GM12878 (cell line): Measurements from ENCODE around the gene STAB2. TPM values are rescaled to one million over a fixed set of nuclear protein-coding genes. Genes with fewer than 3 reads are reported as not detected.

Source experiments
- ATAC-seq: fragments of 200-7000 bp; cut with Tn5 transposase; 3 replicates; pipeline ENCODE4 v1.9.1; 2020; ENCODE audit warnings: mild to moderate bottlenecking, moderate library complexity
- BruUV-seq: library from RNA; stranded (reverse); fragments of 400-500 nt; replicated peaks from 2 replicates; lab custom pipeline; 2021; lab: Mats Ljungman, UMichigan
- CTCF ChIA-PET: fragments of 300-600 bp; sonication (Branson Sonifier 250); formaldehyde crosslinking; extraction: SDS; loops from one replicate; lab custom pipeline; 2021; ENCODE audit warnings: inconsistent platforms; lab: Yijun Ruan, JAX
- POLR2A ChIA-PET: fragments of 350-600 bp; formaldehyde crosslinking; extraction: SDS; loops from one replicate; lab custom pipeline; 2021; ENCODE audit warnings: inconsistent platforms; lab: Charles Lee
- RAD21 ChIA-PET: fragments of 300-600 bp; sonication (Branson Sonifier 250); formaldehyde crosslinking; loops from one replicate; lab custom pipeline; 2023; ENCODE audit warnings: antibody characterized with exemption; ENCODE audit not compliant: unreplicated experiment; lab: Charles Lee
- SMC1A ChIA-PET: fragments of 300-600 bp; sonication (Branson Sonifier 250); formaldehyde crosslinking; loops from one replicate; lab custom pipeline; 2023; ENCODE audit not compliant: unreplicated experiment, uncharacterized antibody; lab: Charles Lee
- DNase-seq: peaks from one replicate; pipeline ENCODE4 v3.0.0-alpha.2; 2011; ENCODE audit warnings: low read depth, low spot score
- FAIRE-seq: peaks from 3 replicates; lab custom pipeline; 2011; peaks lifted over from hg19 to GRCh38; lab: Jason Lieb, UNC
- H2AFZ ChIP-seq: 2 replicates; pipeline ENCODE4 v1.6.0; 2011; ENCODE audit warnings: low read depth, low read length, control low read depth; ENCODE audit not compliant: control insufficient read depth
- H3K27ac ChIP-seq: 2 replicates; pipeline ENCODE4 v1.5.1; 2011; ENCODE audit warnings: control low read depth; ENCODE audit not compliant: control insufficient read depth, insufficient read depth
- H3K27me3 ChIP-seq, 2 experiments: replicated peaks in 1 of 2; 2 replicates each; pipeline versions ENCODE4 v1.6.0 to v1.6.1; 2011; ENCODE audit warnings: low read length in 1 of 2; ENCODE audit not compliant: control insufficient read depth in 2 of 2, insufficient read depth in 2 of 2
- H3K36me3 ChIP-seq, 2 experiments: 2 replicates each; pipeline ENCODE4 v1.5.1; 2011; ENCODE audit warnings: low read length in 1 of 2; ENCODE audit not compliant: control insufficient read depth in 2 of 2, insufficient read depth in 2 of 2
- H3K4me1 ChIP-seq: 2 replicates; pipeline ENCODE4 v1.6.1; 2011; ENCODE audit warnings: mild to moderate bottlenecking, low read length, moderate library complexity, mixed read lengths; ENCODE audit not compliant: control insufficient read depth, insufficient read depth
- H3K4me2 ChIP-seq: 2 replicates; pipeline ENCODE4 v1.6.0; 2011; ENCODE audit warnings: control low read depth; ENCODE audit not compliant: control insufficient read depth, insufficient read depth
- H3K4me3 ChIP-seq: fragments of 200-600 bp; sonication (generic); 2 replicates; pipeline ENCODE4 v1.5.1; 2016
- H3K79me2 ChIP-seq: 2 replicates; pipeline ENCODE4 v1.6.0; 2011; ENCODE audit warnings: low read length; ENCODE audit not compliant: control insufficient read depth, insufficient read depth
- H3K9ac ChIP-seq: 2 replicates; pipeline ENCODE4 v1.8.0; 2011; ENCODE audit warnings: low read length, control low read depth, mixed read lengths; ENCODE audit not compliant: control insufficient read depth, insufficient read depth
- H3K9me3 ChIP-seq: replicated peaks from 3 replicates; pipeline ENCODE4 v1.5.1; 2011; ENCODE audit warnings: mild to moderate bottlenecking, low read length; ENCODE audit not compliant: control insufficient read depth, insufficient read depth
- H4K20me1 ChIP-seq: 2 replicates; pipeline ENCODE4 v1.6.0; 2011; ENCODE audit not compliant: control insufficient read depth, insufficient read depth
- ATF3 ChIP-seq: IDR thresholded peaks from 2 replicates; pipeline ENCODE4 v1.6.1; 2011; ENCODE audit warnings: low read depth, mild to moderate bottlenecking, low read length, moderate library complexity, borderline replicate concordance; ENCODE audit errors: extremely low read depth
- CHD4 ChIP-seq: fragments of 200-600 bp; sonication (generic); IDR thresholded peaks from 2 replicates; pipeline ENCODE4 v1.6.1; 2016; ENCODE audit warnings: mild to moderate bottlenecking
- HDAC6 ChIP-seq: fragments of 200-600 bp; sonication (generic); IDR thresholded peaks from one replicate; pipeline ENCODE4 v1.8.0; 2017; ENCODE audit warnings: antibody characterized with exemption; ENCODE audit not compliant: unreplicated experiment
- MYC ChIP-seq: IDR thresholded peaks from 2 replicates; pipeline ENCODE4 v1.6.1; 2011; ENCODE audit warnings: mild to moderate bottlenecking, low read length, moderate library complexity, inconsistent platforms; ENCODE audit not compliant: insufficient read depth, insufficient replicate concordance, insufficient read length, severe bottlenecking
- NFYA ChIP-seq: IDR thresholded peaks from 2 replicates; pipeline ENCODE4 v1.6.1; 2011; ENCODE audit warnings: low read depth, mild to moderate bottlenecking, low read length, improper control_type of control experiment, borderline replicate concordance
- POU2F2 ChIP-seq: IDR thresholded peaks from 3 replicates; pipeline ENCODE4 v1.6.1; 2011; ENCODE audit warnings: low read depth, mild to moderate bottlenecking, low read length, borderline replicate concordance
- RCOR1 ChIP-seq: conservative IDR thresholded peaks from 2 replicates; pipeline ENCODE4 v1.6.1; 2012; ENCODE audit warnings: low read depth, low read length, improper control_type of control experiment
- RELA ChIP-seq: fragments of 450-650 bp; IDR thresholded peaks from 2 replicates; pipeline ENCODE4 v1.8.0; 2014; ENCODE audit warnings: borderline replicate concordance; ENCODE audit not compliant: partially characterized antibody
- SIN3A ChIP-seq: IDR thresholded peaks from 2 replicates; pipeline ENCODE4 v1.6.1; 2012; ENCODE audit warnings: low read depth, low read length, improper control_type of control experiment
- SIX5 ChIP-seq: IDR thresholded peaks from 2 replicates; pipeline ENCODE4 v1.6.1; 2011; ENCODE audit warnings: mild to moderate bottlenecking, low read depth, low read length, moderate library complexity; ENCODE audit not compliant: severe bottlenecking
- TCF12 ChIP-seq: IDR thresholded peaks from 2 replicates; pipeline ENCODE4 v1.6.1; 2011; ENCODE audit warnings: low read depth, mild to moderate bottlenecking, low read length
- TCF3 ChIP-seq: IDR thresholded peaks from 2 replicates; pipeline ENCODE4 v1.6.1; 2012; ENCODE audit warnings: low read depth, mild to moderate bottlenecking, low read length, borderline replicate concordance; ENCODE audit not compliant: insufficient read depth
- YBX1 ChIP-seq: fragments of 450-650 bp; IDR thresholded peaks from 2 replicates; pipeline ENCODE4 v1.6.1; 2016; ENCODE audit warnings: antibody characterized with exemption
- ZBTB33 ChIP-seq: fragments of 450-650 bp; IDR thresholded peaks from 2 replicates; pipeline ENCODE4 v1.6.1; 2017; ENCODE audit warnings: mild to moderate bottlenecking
- ZNF622 ChIP-seq: fragments of 450-650 bp; IDR thresholded peaks from 2 replicates; pipeline ENCODE4 v1.6.1; 2017; ENCODE audit warnings: mild to moderate bottlenecking, inconsistent platforms
- in situ Hi-C: fragments of 300-500 bp; cut with MboI; formaldehyde crosslinking; loops from 9 replicates; pipeline ENCODE4 v1.14.3; 2018; ENCODE audit warnings: mixed read lengths
- intact Hi-C: fragments of 100-400 bp; cut with micrococcal nuclease; formaldehyde crosslinking; loops from one replicate; pipeline ENCODE4 v1.14.2; 2022; ENCODE audit not compliant: unreplicated experiment
- polyA plus RNA-seq, 11 experiments: library from polyadenylated mRNA; depleted of rRNA in 4 of 11; unstranded in 6 of 11; stranded (reverse) in 5 of 11; fragments of >200 nt; fragmentation: Nextera tagmentation in 4 of 11; fragmentation: Illumina TruSeq in 1 of 11; extraction: Ambion mirVana in 4 of 11; extraction: Trizol in 1 of 11; gene quantifications; 1 replicate in 1 of 11; 2 replicates in 10 of 11; pipeline versions ENCODE4 v1.2.1 to v1.2.3, GENCODE V29; 2011 to 2016; ENCODE audit warnings: inconsistent platforms in 2 of 11, missing spikeins in 2 of 11, low read depth in 1 of 11
- total RNA-seq, 4 experiments: library from RNA; depleted of rRNA in 3 of 4; stranded (reverse); fragments of >200 nt in 3 of 4; fragmentation: Illumina TruSeq in 1 of 4; extraction: Trizol in 1 of 4; gene quantifications; 2 replicates each; pipeline versions ENCODE4 v1.2.1 to v1.2.3, GENCODE V29; 2013 to 2021
- TF ChIP-seq, protein P1 (sequence below): fragments of 450-650 bp; conservative IDR thresholded peaks from 2 replicates; pipeline ENCODE4 v1.6.1; 2017; ENCODE audit warnings: mild to moderate bottlenecking, moderate library complexity

The STAB2 gene
- total and polyA plus RNA-seq, 10 of the 15 experiments (the other 5 are each of a cell fraction or from before 2014, with no cell fraction given): 0.37 TPM; not detected in 9

DNA sequence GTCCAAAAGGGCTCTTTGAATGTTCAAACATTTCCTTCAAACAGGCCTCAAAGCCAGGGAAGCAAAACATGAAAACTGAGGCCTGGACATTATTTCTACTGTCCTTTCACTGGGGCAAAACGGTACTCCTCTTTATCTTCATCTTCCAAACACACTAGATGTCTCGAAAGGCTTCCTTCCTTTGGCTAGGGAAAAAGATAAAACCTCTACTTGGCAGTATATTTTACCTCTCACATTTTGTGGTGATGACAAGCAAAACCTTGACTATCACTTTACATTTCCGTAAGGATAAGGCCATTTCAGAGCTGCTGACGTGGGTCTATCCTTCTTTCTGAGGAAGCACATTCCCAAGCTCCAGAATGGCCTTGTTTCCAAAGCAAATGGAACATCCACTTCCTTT, 9.9 kb downstream of the STAB2 start (continued):
- no peak for TF ChIP-seq TCF3
- no peak for TF ChIP-seq POU2F2
- no peak for TF ChIP-seq SIN3A
- no peak for TF ChIP-seq RCOR1
- no peak for TF ChIP-seq CHD4
- TF ChIP-seq ZNF622: no peak
- no peak for TF ChIP-seq HDAC6
- TF ChIP-seq YBX1: no peak
- no peak for TF ChIP-seq SIX5
- TF ChIP-seq, protein P1, sequence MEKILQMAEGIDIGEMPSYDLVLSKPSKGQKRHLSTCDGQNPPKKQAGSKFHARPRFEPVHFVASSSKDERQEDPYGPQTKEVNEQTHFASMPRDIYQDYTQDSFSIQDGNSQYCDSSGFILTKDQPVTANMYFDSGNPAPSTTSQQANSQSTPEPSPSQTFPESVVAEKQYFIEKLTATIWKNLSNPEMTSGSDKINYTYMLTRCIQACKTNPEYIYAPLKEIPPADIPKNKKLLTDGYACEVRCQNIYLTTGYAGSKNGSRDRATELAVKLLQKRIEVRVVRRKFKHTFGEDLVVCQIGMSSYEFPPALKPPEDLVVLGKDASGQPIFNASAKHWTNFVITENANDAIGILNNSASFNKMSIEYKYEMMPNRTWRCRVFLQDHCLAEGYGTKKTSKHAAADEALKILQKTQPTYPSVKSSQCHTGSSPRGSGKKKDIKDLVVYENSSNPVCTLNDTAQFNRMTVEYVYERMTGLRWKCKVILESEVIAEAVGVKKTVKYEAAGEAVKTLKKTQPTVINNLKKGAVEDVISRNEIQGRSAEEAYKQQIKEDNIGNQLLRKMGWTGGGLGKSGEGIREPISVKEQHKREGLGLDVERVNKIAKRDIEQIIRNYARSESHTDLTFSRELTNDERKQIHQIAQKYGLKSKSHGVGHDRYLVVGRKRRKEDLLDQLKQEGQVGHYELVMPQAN: no peak
- TF ChIP-seq TCF12: no peak

DNA sequence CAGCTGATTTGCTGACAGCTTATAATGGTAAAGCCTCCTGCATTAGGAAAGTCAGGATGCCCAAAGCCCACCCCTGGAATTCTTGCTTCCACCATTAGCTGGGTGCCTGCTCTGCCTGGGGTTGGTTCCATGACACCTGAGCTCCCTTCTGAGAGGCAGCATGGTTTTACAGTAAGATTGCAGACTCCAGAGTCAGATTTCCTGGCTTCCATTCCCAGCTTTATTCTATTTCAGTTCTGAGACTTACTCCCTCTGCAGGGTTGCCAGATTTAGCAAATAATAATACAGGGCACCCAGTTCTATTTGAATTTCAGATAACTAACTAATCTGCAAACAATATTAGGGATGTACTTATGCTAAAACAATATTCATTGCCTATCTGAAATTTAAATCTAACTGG, 12.2 kb downstream of the STAB2 start:
- FAIRE-seq (no peak), DNase-seq (no peak), ATAC-seq (no peak)
- Histone ChIP-seq H3K79me2 (no peaks in the 10 kb centered on the region), H3K4me3 (no peak overlapping the region), H3K9me3 (no peaks in the 10 kb centered on the region), H3K9ac (no peak overlapping the region), H4K20me1 (no peaks in the 10 kb centered on the region), H3K27ac (no peak overlapping the region), H3K4me2 (no peak overlapping the region), H3K27me3 (no peaks in the 10 kb centered on the region), H2AFZ (no peak overlapping the region), H3K36me3 (no peaks in the 10 kb centered on the region), H3K4me1 (no peaks in the 10 kb centered on the region)
- RAD21 ChIA-PET: no interaction called here
- no peak for TF ChIP-seq NFYA
- no peak for TF ChIP-seq ATF3
- no peak for TF ChIP-seq MYC
- no peak for TF ChIP-seq ZBTB33
- TF ChIP-seq RELA: no peak
- in situ Hi-C loops (no loop called here), intact Hi-C loops (no loop called here)
- CTCF ChIA-PET: interaction anchor here (0.8 to 0.9 kb wide), 3 partner anchors 34 to 720 kb away, joined by 3 to 4 read pairs (median 4); no protein-coding TSS in a partner anchor
- BruUV-seq: no TSS peak
- SMC1A ChIA-PET: interaction anchor here (0.7 to 1.4 kb wide), 4 partner anchors 12 to 33 kb away, joined by 3 to 4 read pairs (median 3); partner anchors contain the start of gene STAB2
- POLR2A ChIA-PET: no interaction called here
